Activated CD8-positive, alpha-beta T cell treated with anti-CD3 and anti-CD28 coated beads, Interleukin-2, amount 10 ng/mL, durations not matched to agents 7 days and 5 days (primary cell): ENCODE measurements around the gene METAP1D. TPM values are rescaled to one million over a fixed set of nuclear protein-coding genes. Genes with fewer than 3 reads are reported as not detected.

ENCODE experiments used
- ATAC-seq: fragments of 150-1000 bp; cut with Tn5 transposase; one replicate; pipeline ENCODE4 v1.10.0; 2021; ENCODE audit warnings: moderate library complexity
- CTCF ChIA-PET: fragments of 350-600 bp; sonication (Branson Sonifier 250); formaldehyde crosslinking; loops from one replicate; lab custom pipeline; 2021; ENCODE audit warnings: antibody characterized with exemption; lab: Charles Lee
- POLR2A ChIA-PET: fragments of 350-600 bp; sonication (Branson Sonifier 250); formaldehyde crosslinking; loops from one replicate; lab custom pipeline; 2021; ENCODE audit warnings: antibody characterized with exemption; lab: Charles Lee
- DNase-seq: peaks from one replicate; pipeline ENCODE4 v3.0.0-alpha.2; 2020
- H3K27ac Mint-ChIP-seq: one replicate; pipeline ENCODE4 v1.8.0; 2021; ENCODE audit warnings: mild to moderate bottlenecking, mixed read lengths
- H3K27me3 Mint-ChIP-seq: one replicate; pipeline ENCODE4 v1.8.0; 2021; ENCODE audit warnings: low read depth, mixed read lengths
- H3K36me3 Mint-ChIP-seq: one replicate; pipeline ENCODE4 v1.8.0; 2021; ENCODE audit warnings: low read depth, mixed read lengths
- H3K4me1 Mint-ChIP-seq: one replicate; pipeline ENCODE4 v1.8.0; 2021; ENCODE audit warnings: low read depth, mixed read lengths
- H3K4me3 Mint-ChIP-seq: one replicate; pipeline ENCODE4 v1.8.0; 2021; ENCODE audit warnings: mild to moderate bottlenecking, mixed read lengths
- H3K9me3 Mint-ChIP-seq: one replicate; pipeline ENCODE4 v1.8.0; 2022; ENCODE audit warnings: mixed read lengths; ENCODE audit not compliant: insufficient read depth
- total RNA-seq, 2 experiments: library from RNA; stranded (reverse); gene quantifications; one replicate each; pipeline ENCODE4 v1.2.3, GENCODE V29; 2021

METAP1D gene
- total RNA-seq, 2 experiments from 2014 or later: 3.9 to 6.0 TPM

- POLR2A ChIA-PET: no interaction called here
- CTCF ChIA-PET: interaction anchor here (1.5 to 3.7 kb wide), 4 partner anchors 15 to 380 kb away, joined by 6 to 37 read pairs (median 8); partner anchors contain the start of gene DLX2
- H3K4me1 Mint-ChIP-seq: peaks cover 68% of the 10 kb centered on the region
- H3K27me3 Mint-ChIP-seq: peaks cover 94% of the 10 kb centered on the region
- no peak for DNase-seq
- peak overlapping the region; percentile 60 for H3K27ac Mint-ChIP-seq
- no peak for ATAC-seq
- H3K9me3 Mint-ChIP-seq: no peaks in the 10 kb centered on the region
- peak overlapping the region; percentile 67 for H3K4me3 Mint-ChIP-seq
- peaks cover 19% of the 10 kb centered on the region for H3K36me3 Mint-ChIP-seq
Measured at GRCh38 chr2:172083628-172084394, 84.1 kb downstream of the METAP1D start.

GRCh38 chr2:172084395-172084644, 84.6 kb downstream of the METAP1D start:
- Mint-ChIP-seq H3K4me3 (peak overlapping the region; percentile 67), H3K9me3 (no peaks in the 10 kb centered on the region), H3K4me1 (peaks cover 68% of the 10 kb centered on the region), H3K36me3 (peaks cover 19% of the 10 kb centered on the region), H3K27ac (no peak overlapping the region), H3K27me3 (peaks cover 94% of the 10 kb centered on the region)
- no peak for DNase-seq
- ChIA-PET CTCF (interaction anchor here (2.2 to 4.2 kb wide), 2 partner anchors 15 to 21 kb away, joined by 8 to 51 read pairs; partner anchors contain the start of gene DLX2), POLR2A (no interaction called here)
- ATAC-seq: no peak

- CTCF ChIA-PET: interaction anchor here (0.6 to 4.2 kb wide), 4 partner anchors 14 to 378 kb away, joined by 3 to 51 read pairs (median 6); partner anchors contain the start of gene DLX2
- DNase-seq (peak; percentile 72), ATAC-seq (peak; percentile 80)
- Mint-ChIP-seq H3K9me3 (no peaks in the 10 kb centered on the region), H3K27me3 (peaks cover 94% of the 10 kb centered on the region), H3K27ac (no peak overlapping the region), H3K36me3 (peaks cover 19% of the 10 kb centered on the region), H3K4me1 (peaks cover 68% of the 10 kb centered on the region), H3K4me3 (peak overlapping the region; percentile 67)
- POLR2A ChIA-PET: no interaction called here
Measured at GRCh38 chr2:172084645-172085459, 85.1 kb downstream of the METAP1D start.

- POLR2A ChIA-PET: no interaction called here
- no peak for DNase-seq
- H3K4me1 Mint-ChIP-seq: peaks cover 65% of the 10 kb centered on the region
Measured at GRCh38 chr2:172085460-172086159, 85.9 kb downstream of the METAP1D start, which contains the start of gene DLX1. Gene DLX1 (plus strand): TSS chr2:172085507. CDS start chr2:172085678, 171 bp downstream.

GRCh38 chr2:172086241-172087206, 86.8 kb downstream of the METAP1D start:
- POLR2A ChIA-PET: no interaction called here
- peak; percentile 74 for DNase-seq
- peak overlapping the region; percentile 50 for H3K4me3 Mint-ChIP-seq
- H3K36me3 Mint-ChIP-seq: peaks cover 16% of the 10 kb centered on the region
- peaks cover 67% of the 10 kb centered on the region for H3K4me1 Mint-ChIP-seq
- CTCF ChIA-PET: interaction anchor here (1.0 to 4.2 kb wide), 6 partner anchors 9 to 164 kb away, joined by 3 to 51 read pairs (median 4); partner anchors contain the start of genes DLX2 and HAT1
- peaks cover 91% of the 10 kb centered on the region for H3K27me3 Mint-ChIP-seq
- peak overlapping the region; percentile 52 for H3K27ac Mint-ChIP-seq
- peak; percentile 54 for ATAC-seq
- H3K9me3 Mint-ChIP-seq: no peaks in the 10 kb centered on the region

More at GRCh38 chr2:172085460-172086159, 85.9 kb downstream of the METAP1D start, which contains the start of gene DLX1:
- Mint-ChIP-seq H3K4me3 (peak within 1 kb of the TSS; percentile 67), H3K27ac (peak within 1 kb of the TSS; percentile 19), H3K27me3 (peaks cover 94% of the 10 kb centered on the region), H3K9me3 (no peaks in the 10 kb centered on the region), H3K36me3 (peaks cover 16% of the 10 kb centered on the region)
- CTCF ChIA-PET: interaction anchor here (0.6 to 4.2 kb wide), 5 partner anchors 14 to 377 kb away, joined by 3 to 51 read pairs (median 3); partner anchors contain the start of gene DLX2
- ATAC-seq: no peak

GRCh38 chr2:172087207-172087779, 87.5 kb downstream of the METAP1D start:
- H3K27ac Mint-ChIP-seq: peak overlapping the region; percentile 69
- peaks cover 65% of the 10 kb centered on the region for H3K4me1 Mint-ChIP-seq
- no peaks in the 10 kb centered on the region for H3K9me3 Mint-ChIP-seq
- peak overlapping the region; percentile 50 for H3K4me3 Mint-ChIP-seq
- ChIA-PET CTCF (interaction anchor here (1.0 to 4.2 kb wide), 5 partner anchors 8 to 165 kb away, joined by 3 to 51 read pairs (median 5); partner anchors contain the start of genes DLX2 and HAT1), POLR2A (interaction anchor here (1.0 kb wide), 1 partner anchor 9 kb away, joined by 3 read pairs; no protein-coding TSS in a partner anchor)
- H3K27me3 Mint-ChIP-seq: peaks cover 91% of the 10 kb centered on the region
- ATAC-seq (no peak), DNase-seq (no peak)
- H3K36me3 Mint-ChIP-seq: peaks cover 14% of the 10 kb centered on the region

- DNase-seq (no peak), ATAC-seq (no peak)
- CTCF ChIA-PET: interaction anchor here (1.6 to 4.2 kb wide), 2 partner anchors 17 to 166 kb away, joined by 3 to 51 read pairs; partner anchors contain the start of genes DLX2 and HAT1
- Mint-ChIP-seq H3K4me1 (peaks cover 60% of the 10 kb centered on the region), H3K9me3 (no peaks in the 10 kb centered on the region), H3K36me3 (peaks cover 14% of the 10 kb centered on the region), H3K27me3 (peaks cover 91% of the 10 kb centered on the region), H3K27ac (peak overlapping the region; percentile 69), H3K4me3 (peak overlapping the region; percentile 50)
- POLR2A ChIA-PET: interaction anchor here (1.0 kb wide), 1 partner anchor 9 kb away, joined by 3 read pairs; no protein-coding TSS in a partner anchor
Measured at GRCh38 chr2:172087780-172088244, 88.1 kb downstream of the METAP1D start.

- CTCF ChIA-PET: interaction anchor here (1.6 to 4.2 kb wide), 2 partner anchors 16 to 166 kb away, joined by 3 to 51 read pairs; partner anchors contain the start of genes DLX2 and HAT1
- peaks cover 91% of the 10 kb centered on the region for H3K27me3 Mint-ChIP-seq
- H3K9me3 Mint-ChIP-seq: no peaks in the 10 kb centered on the region
- DNase-seq (no peak), ATAC-seq (no peak)
- POLR2A ChIA-PET: interaction anchor here (0.9 to 1.0 kb wide), 2 partner anchors 8 to 13 kb away, joined by 3 read pairs; no protein-coding TSS in a partner anchor
- H3K4me1 Mint-ChIP-seq: peaks cover 59% of the 10 kb centered on the region
- peak overlapping the region; percentile 69 for H3K27ac Mint-ChIP-seq
- peaks cover 14% of the 10 kb centered on the region for H3K36me3 Mint-ChIP-seq
- peak overlapping the region; percentile 50 for H3K4me3 Mint-ChIP-seq
Measured at GRCh38 chr2:172088245-172089004, 88.7 kb downstream of the METAP1D start.

GRCh38 chr2:172089005-172089504, 89.3 kb downstream of the METAP1D start:
- CTCF ChIA-PET: no interaction called here
- Mint-ChIP-seq H3K4me3 (no peak overlapping the region), H3K36me3 (peaks cover 14% of the 10 kb centered on the region), H3K4me1 (peaks cover 59% of the 10 kb centered on the region), H3K27ac (no peak overlapping the region), H3K27me3 (peaks cover 89% of the 10 kb centered on the region), H3K9me3 (no peaks in the 10 kb centered on the region)
- POLR2A ChIA-PET: interaction anchor here (0.9 kb wide), 1 partner anchor 13 kb away, joined by 3 read pairs; no protein-coding TSS in a partner anchor
- ATAC-seq (no peak), DNase-seq (no peak)
